AG04450 (cell line): ENCODE results near the gene PHYHIPL. TPM values are rescaled to one million over a fixed set of nuclear protein-coding genes. Genes with fewer than 3 reads are reported as not detected.

ENCODE experiments used
- CTCF ChIA-PET: fragments of 300-600, 350-600 bp; formaldehyde crosslinking; extraction: SDS; loops from one replicate; lab custom pipeline; 2022; ENCODE audit warnings: antibody characterized with exemption, inconsistent platforms; lab: Charles Lee
- POLR2A ChIA-PET: fragments of 350-600 bp; formaldehyde crosslinking; extraction: SDS; loops from one replicate; lab custom pipeline; 2021; ENCODE audit warnings: antibody characterized with exemption, inconsistent platforms; lab: Yijun Ruan, JAX
- DNase-seq: peaks from one replicate; pipeline ENCODE4 v3.0.0-alpha.2; 2011; ENCODE audit warnings: low read depth, low spot score
- H3K27ac ChIP-seq: one replicate; pipeline ENCODE4 v1.5.1; 2012; ENCODE audit warnings: low read depth, low read length, control low read depth
- H3K27me3 ChIP-seq: one replicate; pipeline ENCODE4 v1.6.0; 2012; ENCODE audit warnings: low read length; ENCODE audit not compliant: control insufficient read depth, insufficient read depth
- H3K4me3 ChIP-seq: 2 replicates; pipeline ENCODE4 v1.5.1; 2011; ENCODE audit warnings: mild to moderate bottlenecking, low read depth, low read length, control low read depth
- H3K9me3 ChIP-seq: 2 replicates; pipeline ENCODE4 v1.5.1; 2012; ENCODE audit warnings: low read length; ENCODE audit not compliant: control insufficient read depth, insufficient read depth
- CTCF ChIP-seq: IDR thresholded peaks from 2 replicates; pipeline ENCODE4 v1.5.1; 2011; ENCODE audit warnings: low read depth, low read length, control low read depth, inconsistent platforms
- polyA minus RNA-seq: library from RNA; depleted of rRNA, polyadenylated mRNA; stranded (reverse); fragments of >200 nt; gene quantifications from 2 replicates; pipeline ENCODE4 v1.2.3, GENCODE V29; 2011; rRNA and poly(A)+ RNA removed
- polyA plus RNA-seq: library from polyadenylated mRNA; depleted of rRNA; stranded (reverse); fragments of >200 nt; gene quantifications from 2 replicates; pipeline ENCODE4 v1.2.3, GENCODE V29; 2011; rRNA removed

The PHYHIPL gene
- polyA plus RNA-seq (not detected in 2 replicates), polyA minus RNA-seq (not detected in 2 replicates)

DNA sequence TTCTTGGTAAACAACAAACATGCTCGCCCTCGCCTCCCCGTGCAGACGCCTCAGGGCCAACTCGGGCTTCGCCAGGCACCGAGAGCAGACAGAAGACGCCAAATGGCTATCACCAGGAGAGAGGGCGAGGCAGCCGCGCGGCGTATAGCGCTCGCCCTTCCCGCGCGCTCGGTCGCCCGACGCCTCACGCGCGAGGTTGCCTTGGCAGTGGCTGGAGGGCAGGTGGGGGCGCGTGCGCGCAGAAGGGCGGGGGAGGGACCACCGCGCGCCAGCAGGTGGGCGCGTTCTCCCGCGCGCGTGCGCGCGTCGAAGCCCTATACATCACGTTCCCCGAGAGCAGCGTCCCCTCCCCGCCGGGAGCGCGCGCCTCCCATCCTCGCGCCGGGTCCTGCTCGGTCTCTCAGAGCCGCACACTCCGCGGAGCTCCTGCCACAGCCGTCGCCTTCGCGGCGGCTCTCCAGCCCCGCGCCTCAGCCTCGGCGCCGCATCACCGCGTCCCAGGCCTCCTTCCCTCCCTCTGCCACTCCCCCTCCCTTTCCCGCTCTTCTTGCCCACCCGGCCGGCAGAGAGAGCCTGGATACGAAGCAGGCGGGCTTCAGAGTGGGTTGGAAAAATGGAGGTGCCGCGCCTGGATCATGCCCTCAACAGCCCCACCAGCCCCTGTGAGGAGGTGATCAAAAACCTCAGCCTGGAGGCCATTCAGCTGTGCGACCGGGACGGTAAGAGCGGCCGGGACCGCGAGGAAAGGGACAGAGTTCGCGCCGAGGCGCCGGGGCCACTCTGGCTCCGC is at the start of gene PHYHIPL:
PHYHIPL (plus strand) TSS at position 403 of the 790 bp plus-strand sequence; CDS start at position 614, 211 bp downstream.
- Histone ChIP-seq H3K9me3 (peaks cover 9% of the 10 kb centered on the region; the same call in 1 of the 2 replicates), H3K27me3 (peaks cover 13% of the 10 kb centered on the region), H3K4me3 (no peak within 1 kb of the TSS), H3K27ac (no peak within 1 kb of the TSS)
- ChIA-PET CTCF (no interaction called here), POLR2A (no interaction called here)
- no peak for DNase-seq
- TF ChIP-seq CTCF: no peak

GRCh38 chr10:59126991-59127390 is 49.5 kb upstream of the PHYHIPL start:
- Histone ChIP-seq H3K9me3 (no peaks in the 10 kb centered on the region), H3K27me3 (no peaks in the 10 kb centered on the region), H3K27ac (no peak overlapping the region), H3K4me3 (no peak overlapping the region)
- ChIA-PET POLR2A (no interaction called here), CTCF (no interaction called here)
- DNase-seq: no peak
- TF ChIP-seq CTCF: no peak

DNA sequence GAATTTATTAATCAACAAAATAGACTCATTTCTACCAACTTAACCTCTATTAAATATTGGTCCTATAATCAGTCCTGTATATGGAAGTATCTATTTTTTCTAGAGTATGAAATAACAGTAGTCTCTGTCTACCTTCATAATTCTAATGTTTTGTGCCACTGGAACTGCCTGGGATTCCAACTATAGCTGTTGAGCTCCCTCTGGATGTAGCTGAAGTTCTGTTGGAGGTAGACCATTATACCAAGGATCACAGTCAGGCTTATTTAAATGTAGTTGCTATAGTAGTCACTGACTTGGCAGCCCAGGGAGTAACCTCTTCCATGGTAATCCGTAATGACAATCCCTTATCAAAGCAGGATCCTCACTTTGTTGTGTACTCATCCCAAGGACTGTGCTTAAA is 48.5 kb upstream of the PHYHIPL start:
- ChIA-PET CTCF (no interaction called here), POLR2A (no interaction called here)
- no peaks in the 10 kb centered on the region for H3K9me3 ChIP-seq
- H3K27me3 ChIP-seq: no peaks in the 10 kb centered on the region
- H3K27ac ChIP-seq: no peak overlapping the region
- no peak overlapping the region for H3K4me3 ChIP-seq
- DNase-seq: no peak
- no peak for TF ChIP-seq CTCF

GRCh38 chr10:59129867-59130266 is 46.6 kb upstream of the PHYHIPL start:
- TF ChIP-seq CTCF: no peak
- CTCF ChIA-PET: no interaction called here

DNA sequence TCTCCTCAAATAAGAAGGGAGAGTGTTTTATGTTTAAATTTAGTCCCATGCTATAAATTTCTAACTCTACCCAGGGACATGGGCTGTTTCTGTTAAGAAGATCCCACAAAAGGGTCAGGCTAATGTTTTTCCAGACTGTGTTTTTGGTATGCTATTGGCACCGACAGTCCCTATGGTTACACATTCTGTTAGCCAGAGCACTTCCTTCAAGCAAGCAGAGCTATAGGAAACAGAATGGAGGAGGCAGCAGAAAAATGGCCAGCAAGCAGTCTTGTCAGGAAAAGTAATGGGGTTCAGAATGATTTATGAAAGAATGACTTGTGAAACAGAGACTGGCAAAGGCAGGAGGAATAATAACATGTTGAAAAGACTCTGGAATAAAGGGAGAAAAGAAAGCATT is 44.8 kb upstream of the PHYHIPL start:
- DNase-seq: no peak

More at GRCh38 chr10:59129867-59130266, 46.6 kb upstream of the PHYHIPL start:
- POLR2A ChIA-PET: no interaction called here
- H3K4me3 ChIP-seq: no peak overlapping the region
- no peak overlapping the region for H3K27ac ChIP-seq
- no peaks in the 10 kb centered on the region for H3K9me3 ChIP-seq
- no peak for DNase-seq
- H3K27me3 ChIP-seq: no peaks in the 10 kb centered on the region

More for the DNA sequence above, 44.8 kb upstream of the PHYHIPL start:
- Histone ChIP-seq H3K27me3 (no peaks in the 10 kb centered on the region), H3K9me3 (no peaks in the 10 kb centered on the region), H3K27ac (no peak overlapping the region), H3K4me3 (no peak overlapping the region)
- TF ChIP-seq CTCF: no peak
- ChIA-PET POLR2A (no interaction called here), CTCF (no interaction called here)
